Measurements from ENCODE around the gene NINJ1. TPM values are rescaled to one million over a fixed set of nuclear protein-coding genes. Genes with fewer than 3 reads are reported as not detected.

NINJ1 gene
- total RNA-seq, 1 experiment from 2014 or later, result 10.3 TPM

GRCh38 chr9:93167185-93167584 is 33.1 kb upstream of the NINJ1 start:
- H3K9me3 ChIP-seq (ENCODE audit: low read length), result no peaks in the 10 kb centered on the region
- no peak overlapping the region for H3K4me2 ChIP-seq (ENCODE audit: low read depth, low read length, poor library complexity, severe bottlenecking)
- H3K79me2 ChIP-seq (ENCODE audit: low read length), result no peaks in the 10 kb centered on the region
- no peaks in the 10 kb centered on the region for H3K4me1 ChIP-seq (ENCODE audit: low read length)
- no peak overlapping the region for H2AFZ ChIP-seq (ENCODE audit: low read length)
- no peaks in the 10 kb centered on the region for H3K36me3 ChIP-seq (ENCODE audit: insufficient read depth, low read length)
- H3K9ac ChIP-seq (ENCODE audit: low read length), result no peak overlapping the region
- H3K27me3 ChIP-seq (ENCODE audit: low read length), result no peaks in the 10 kb centered on the region
- H3K9me2 ChIP-seq (replicated peaks; ENCODE audit: insufficient read depth, low read length), result no peaks in the 10 kb centered on the region
- no peak overlapping the region for H3K4me3 ChIP-seq (ENCODE audit: low read length)
- H4K20me1 ChIP-seq (ENCODE audit: insufficient read depth, low read depth, low read length), result no peaks in the 10 kb centered on the region
- no peak for DNase-seq
- H3K27ac ChIP-seq (ENCODE audit: low read length), result no peak overlapping the region

DNA sequence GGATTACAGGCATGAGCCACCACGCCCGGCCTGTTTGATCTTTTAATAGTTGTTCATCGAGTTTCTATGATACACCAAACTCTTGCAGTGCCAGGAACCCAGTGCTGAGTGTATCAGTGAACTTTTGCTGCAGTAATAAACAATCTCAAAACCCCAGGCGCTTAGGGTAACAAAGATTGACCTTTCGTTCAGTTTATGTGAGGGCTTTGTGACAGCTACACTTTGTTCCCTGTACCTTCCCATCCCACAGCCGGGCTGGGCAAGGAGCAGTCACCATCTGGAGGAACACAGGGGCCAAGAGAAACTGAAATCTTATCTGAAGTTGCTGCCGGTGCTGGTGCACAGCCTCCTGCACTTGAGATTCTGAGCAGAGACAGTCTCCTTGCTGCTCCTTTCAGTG is 32.6 kb upstream of the NINJ1 start:
- Histone ChIP-seq H3K4me2 (ENCODE audit: low read depth, low read length, poor library complexity, severe bottlenecking) (no peak overlapping the region), H3K27ac (ENCODE audit: low read length) (no peak overlapping the region), H2AFZ (ENCODE audit: low read length) (no peak overlapping the region), H3K9me2 (replicated peaks; ENCODE audit: insufficient read depth, low read length) (no peaks in the 10 kb centered on the region), H3K79me2 (ENCODE audit: low read length) (no peaks in the 10 kb centered on the region), H3K27me3 (ENCODE audit: low read length) (no peaks in the 10 kb centered on the region), H3K4me1 (ENCODE audit: low read length) (no peaks in the 10 kb centered on the region), H3K9me3 (ENCODE audit: low read length) (no peaks in the 10 kb centered on the region), H3K4me3 (ENCODE audit: low read length) (no peak overlapping the region), H3K9ac (ENCODE audit: low read length) (no peak overlapping the region), H3K36me3 (ENCODE audit: insufficient read depth, low read length) (no peaks in the 10 kb centered on the region), H4K20me1 (ENCODE audit: insufficient read depth, low read depth, low read length) (no peaks in the 10 kb centered on the region)
- no peak for DNase-seq

DNA sequence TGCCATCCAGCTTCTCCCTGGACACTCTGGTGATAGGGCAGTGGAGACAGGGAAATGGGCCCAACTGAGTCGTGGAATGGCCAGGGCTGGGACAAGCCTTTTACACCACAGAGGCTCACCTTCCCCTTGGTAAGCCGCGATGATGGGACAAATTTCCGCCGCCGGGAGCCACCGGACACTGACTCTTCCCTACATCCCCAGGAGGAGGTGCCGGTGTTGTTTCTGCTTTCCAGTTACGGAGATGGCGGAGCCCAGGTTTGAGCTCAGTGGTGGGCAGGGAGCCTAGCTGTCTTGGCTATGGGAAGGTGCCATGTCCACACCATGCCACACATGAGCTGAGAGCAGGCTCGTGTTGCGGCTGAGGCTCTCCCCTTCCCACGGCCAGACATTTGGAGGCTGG is 30.0 kb upstream of the NINJ1 start:
- no peak for DNase-seq

DNA sequence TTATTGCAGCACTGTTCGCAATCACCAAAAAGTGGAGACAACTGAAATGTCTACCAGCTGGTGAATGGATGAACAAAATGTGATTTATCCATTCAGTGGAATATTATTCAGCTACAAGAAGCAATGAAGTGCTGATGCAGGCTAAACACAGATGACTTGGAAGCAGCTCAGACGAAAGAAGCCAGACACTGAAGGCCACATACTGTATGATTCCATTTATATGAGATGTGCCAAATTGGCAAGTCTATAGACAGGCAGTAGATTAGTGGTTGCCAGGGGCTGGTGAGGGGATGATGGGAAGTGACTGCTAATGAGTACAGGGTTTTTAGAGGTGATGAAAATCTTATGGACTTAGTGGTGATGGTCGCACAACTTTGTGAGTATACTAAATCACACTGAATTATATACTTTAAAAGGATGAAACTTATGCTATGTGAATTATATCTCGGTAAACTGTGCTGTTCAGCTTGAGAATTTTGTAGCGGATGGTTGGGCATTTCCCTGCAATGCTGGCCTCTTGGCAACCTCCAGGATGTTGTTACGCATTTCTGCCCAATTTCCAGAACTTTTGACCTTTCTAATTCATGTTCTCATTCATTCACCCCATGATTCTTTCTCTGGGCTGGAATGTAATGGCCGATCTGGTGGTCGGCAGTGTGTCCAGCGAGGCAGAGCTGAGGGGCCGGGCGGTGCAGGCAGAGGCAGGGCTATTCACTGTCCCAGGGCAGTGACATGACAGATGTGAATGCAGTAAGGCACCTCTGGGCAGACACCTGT is 27.9 kb upstream of the NINJ1 start:
- no peaks in the 10 kb centered on the region for H3K9me2 ChIP-seq (replicated peaks; ENCODE audit: insufficient read depth, low read length)
- no peak overlapping the region for H3K27ac ChIP-seq (ENCODE audit: low read length)

More for the DNA sequence above, 30.0 kb upstream of the NINJ1 start:
- Histone ChIP-seq H3K27me3 (ENCODE audit: low read length) (no peaks in the 10 kb centered on the region), H3K4me1 (ENCODE audit: low read length) (peaks cover 3% of the 10 kb centered on the region; the same call in 1 of the 2 replicates), H3K27ac (ENCODE audit: low read length) (no peak overlapping the region), H3K9ac (ENCODE audit: low read length) (no peak overlapping the region), H3K4me2 (ENCODE audit: low read depth, low read length, poor library complexity, severe bottlenecking) (no peak overlapping the region), H3K4me3 (ENCODE audit: low read length) (no peak overlapping the region), H3K36me3 (ENCODE audit: insufficient read depth, low read length) (no peaks in the 10 kb centered on the region), H3K9me3 (ENCODE audit: low read length) (no peaks in the 10 kb centered on the region), H3K79me2 (ENCODE audit: low read length) (no peaks in the 10 kb centered on the region), H3K9me2 (replicated peaks; ENCODE audit: insufficient read depth, low read length) (no peaks in the 10 kb centered on the region), H2AFZ (ENCODE audit: low read length) (no peak overlapping the region), H4K20me1 (ENCODE audit: insufficient read depth, low read depth, low read length) (no peaks in the 10 kb centered on the region)

DNA sequence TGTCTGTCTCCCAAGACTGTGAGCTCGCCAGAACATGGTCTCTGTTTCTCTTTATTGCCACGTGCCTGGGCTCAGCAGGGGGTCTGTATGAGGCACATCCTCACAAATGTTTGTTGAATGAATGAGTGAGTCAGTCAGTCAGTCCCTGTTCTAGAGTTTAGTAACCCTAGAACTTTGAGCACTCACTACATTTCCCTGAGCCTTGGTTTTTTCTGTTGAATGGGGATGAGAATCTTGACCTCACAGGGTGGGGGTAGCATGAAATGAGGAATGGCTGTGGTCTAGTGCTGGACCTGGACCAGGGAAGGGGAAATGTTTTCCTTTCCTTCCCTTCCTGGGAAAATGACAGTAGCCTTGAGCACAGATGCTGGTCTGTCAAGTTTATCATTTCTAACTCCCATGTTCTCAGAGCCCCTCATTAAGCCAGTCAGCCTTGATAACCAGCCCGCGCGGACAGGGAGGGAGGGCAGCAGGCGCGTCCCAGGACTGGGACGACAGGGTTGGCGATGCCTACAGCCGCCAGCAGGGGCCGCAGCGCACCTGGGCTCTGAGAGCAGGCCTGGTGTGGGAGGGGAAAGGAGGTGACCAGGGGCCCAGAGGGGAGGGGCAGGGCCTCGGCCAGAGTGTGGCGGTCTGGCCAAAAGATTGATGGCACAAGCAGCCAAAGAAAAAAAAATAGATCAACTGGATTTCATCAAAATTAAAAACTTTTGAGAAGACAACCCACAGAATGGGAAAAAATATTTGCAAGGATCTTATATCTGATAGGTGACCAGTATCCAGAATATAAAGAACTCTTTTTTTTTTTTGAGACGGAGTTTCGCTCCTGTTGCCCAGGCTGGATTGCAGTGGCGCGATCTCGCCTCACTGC is 25.8 kb upstream of the NINJ1 start:
- Histone ChIP-seq H3K79me2 (ENCODE audit: low read length) (no peaks in the 10 kb centered on the region), H3K27ac (ENCODE audit: low read length) (no peak overlapping the region), H3K9ac (ENCODE audit: low read length) (no peak overlapping the region), H3K36me3 (ENCODE audit: insufficient read depth, low read length) (no peaks in the 10 kb centered on the region), H3K4me2 (ENCODE audit: low read depth, low read length, poor library complexity, severe bottlenecking) (no peak overlapping the region), H3K4me3 (ENCODE audit: low read length) (no peak overlapping the region), H3K9me2 (replicated peaks; ENCODE audit: insufficient read depth, low read length) (no peaks in the 10 kb centered on the region), H2AFZ (ENCODE audit: low read length) (no peak overlapping the region), H3K27me3 (ENCODE audit: low read length) (no peaks in the 10 kb centered on the region), H3K4me1 (ENCODE audit: low read length) (peaks cover 3% of the 10 kb centered on the region; the same call in 1 of the 2 replicates), H4K20me1 (ENCODE audit: insufficient read depth, low read depth, low read length) (no peaks in the 10 kb centered on the region), H3K9me3 (ENCODE audit: low read length) (no peaks in the 10 kb centered on the region)
- DNase-seq, result peak; percentile 86

More for the DNA sequence above, 27.9 kb upstream of the NINJ1 start:
- DNase-seq, result no peak
- Histone ChIP-seq H3K36me3 (ENCODE audit: insufficient read depth, low read length) (no peaks in the 10 kb centered on the region), H3K79me2 (ENCODE audit: low read length) (no peaks in the 10 kb centered on the region), H2AFZ (ENCODE audit: low read length) (no peak overlapping the region), H3K4me2 (ENCODE audit: low read depth, low read length, poor library complexity, severe bottlenecking) (no peak overlapping the region), H3K9ac (ENCODE audit: low read length) (no peak overlapping the region), H3K9me3 (ENCODE audit: low read length) (no peaks in the 10 kb centered on the region), H3K4me3 (ENCODE audit: low read length) (no peak overlapping the region), H4K20me1 (ENCODE audit: insufficient read depth, low read depth, low read length) (no peaks in the 10 kb centered on the region), H3K27me3 (ENCODE audit: low read length) (no peaks in the 10 kb centered on the region), H3K4me1 (ENCODE audit: low read length) (peaks cover 3% of the 10 kb centered on the region; the same call in 1 of the 2 replicates)

- Histone ChIP-seq H2AFZ (ENCODE audit: low read length) (no peak overlapping the region), H4K20me1 (ENCODE audit: insufficient read depth, low read depth, low read length) (no peaks in the 10 kb centered on the region), H3K4me2 (ENCODE audit: low read depth, low read length, poor library complexity, severe bottlenecking) (no peak overlapping the region), H3K4me3 (ENCODE audit: low read length) (no peak overlapping the region), H3K9me3 (ENCODE audit: low read length) (no peaks in the 10 kb centered on the region), H3K27me3 (ENCODE audit: low read length) (no peaks in the 10 kb centered on the region), H3K9ac (ENCODE audit: low read length) (no peak overlapping the region), H3K79me2 (ENCODE audit: low read length) (no peaks in the 10 kb centered on the region), H3K36me3 (ENCODE audit: insufficient read depth, low read length) (no peaks in the 10 kb centered on the region), H3K27ac (ENCODE audit: low read length) (no peak overlapping the region), H3K9me2 (replicated peaks; ENCODE audit: insufficient read depth, low read length) (no peaks in the 10 kb centered on the region), H3K4me1 (ENCODE audit: low read length) (peaks cover 3% of the 10 kb centered on the region; the same call in 1 of the 2 replicates)
- no peak for DNase-seq
Observed at GRCh38 chr9:93156475-93157008, 22.5 kb upstream of the NINJ1 start.

DNA sequence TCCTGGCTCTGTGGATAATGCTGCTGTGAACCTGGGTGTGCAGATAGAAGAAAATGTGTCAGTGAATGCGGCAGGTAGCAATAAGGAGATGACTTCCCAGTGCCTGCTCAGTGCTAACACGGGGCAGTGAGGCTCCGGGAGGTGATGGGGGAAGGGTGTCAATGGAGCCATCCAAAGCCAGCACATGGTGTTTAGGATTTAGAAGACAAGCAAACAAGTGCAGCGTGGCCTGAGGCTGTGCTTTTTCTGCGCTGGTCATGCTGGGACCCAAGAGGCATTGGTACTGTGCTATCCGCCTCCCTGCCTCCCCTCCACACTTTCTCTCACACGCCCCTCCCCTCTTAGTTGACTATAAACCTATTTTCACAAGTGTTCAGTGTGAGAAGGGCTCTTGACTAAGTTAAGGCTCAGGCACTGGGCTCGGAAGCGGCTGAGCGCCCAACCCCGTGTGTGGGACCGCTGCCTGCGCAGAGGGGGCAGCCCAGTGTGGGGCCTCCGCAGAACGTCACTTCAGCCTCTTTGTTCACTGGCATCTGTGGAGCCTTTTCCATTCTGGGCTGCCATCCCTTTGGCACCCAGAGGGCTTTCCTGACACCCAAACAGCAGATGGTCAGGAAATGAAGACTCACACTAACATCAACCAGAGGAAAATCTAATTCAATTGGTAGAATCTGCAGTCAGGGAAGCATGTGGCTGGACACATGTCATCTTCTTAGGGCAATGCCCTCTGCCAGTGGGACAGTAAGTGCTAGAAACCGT is 21.8 kb upstream of the NINJ1 start:
- H3K9me2 ChIP-seq (replicated peaks; ENCODE audit: insufficient read depth, low read length), result no peaks in the 10 kb centered on the region
- no peaks in the 10 kb centered on the region for H3K27me3 ChIP-seq (ENCODE audit: low read length)
- H3K4me3 ChIP-seq (ENCODE audit: low read length), result no peak overlapping the region
- peaks cover 3% of the 10 kb centered on the region; the same call in 1 of the 2 replicates for H3K4me1 ChIP-seq (ENCODE audit: low read length)
- H3K4me2 ChIP-seq (ENCODE audit: low read depth, low read length, poor library complexity, severe bottlenecking), result no peak overlapping the region
- H3K9ac ChIP-seq (ENCODE audit: low read length), result no peak overlapping the region
- H2AFZ ChIP-seq (ENCODE audit: low read length), result no peak overlapping the region
- H3K79me2 ChIP-seq (ENCODE audit: low read length), result no peaks in the 10 kb centered on the region
- no peak overlapping the region for H3K27ac ChIP-seq (ENCODE audit: low read length)
- no peak for DNase-seq
- no peaks in the 10 kb centered on the region for H3K9me3 ChIP-seq (ENCODE audit: low read length)
- no peaks in the 10 kb centered on the region for H3K36me3 ChIP-seq (ENCODE audit: insufficient read depth, low read length)
- H4K20me1 ChIP-seq (ENCODE audit: insufficient read depth, low read depth, low read length), result no peaks in the 10 kb centered on the region
